Measurements from ENCODE around the gene ARHGEF12.

Gene ARHGEF12

GRCh38 chr11:120344302-120345004, 8.2 kb downstream of the ARHGEF12 start:
- DNase-seq: peak; percentile 12

DNA sequence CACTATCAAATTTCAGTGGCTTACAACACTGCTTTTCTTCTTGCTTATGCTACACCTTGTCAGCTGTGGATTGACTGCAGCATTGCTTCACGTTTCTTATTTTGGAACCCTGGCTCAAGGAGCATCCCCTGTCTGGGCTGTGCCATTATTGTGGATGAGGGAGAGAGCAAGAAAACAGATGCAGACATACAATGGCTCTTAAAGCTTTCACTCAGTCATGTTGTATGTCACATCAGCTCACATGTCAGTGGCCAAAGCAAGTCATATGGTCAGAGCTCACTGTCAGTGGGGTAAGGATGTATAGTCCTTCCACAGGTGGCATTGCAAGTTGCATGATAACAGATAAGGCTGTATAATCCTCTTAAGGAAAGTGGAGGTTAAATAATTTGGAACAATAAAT, 10.0 kb downstream of the ARHGEF12 start:
- DNase-seq: no peak

DNA sequence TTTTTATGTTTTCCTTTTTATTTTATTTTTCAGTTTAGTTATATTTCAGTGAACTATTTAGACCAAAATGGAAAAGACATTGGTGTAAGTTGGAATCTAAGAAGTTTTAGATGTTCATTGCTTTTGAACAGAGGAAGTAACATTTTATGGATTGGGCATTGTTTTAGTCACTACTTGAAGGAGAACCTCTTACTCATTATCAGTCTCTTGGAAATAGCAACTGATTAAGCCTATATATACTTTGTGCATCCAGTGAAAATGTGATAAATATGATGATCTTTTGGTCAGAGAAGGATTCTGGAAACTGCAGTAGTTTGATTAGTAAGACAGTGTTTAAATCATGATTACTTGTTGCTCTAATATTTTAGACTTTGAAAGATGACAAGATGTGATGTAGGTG, 14.4 kb downstream of the ARHGEF12 start:
- no peak for DNase-seq

DNA sequence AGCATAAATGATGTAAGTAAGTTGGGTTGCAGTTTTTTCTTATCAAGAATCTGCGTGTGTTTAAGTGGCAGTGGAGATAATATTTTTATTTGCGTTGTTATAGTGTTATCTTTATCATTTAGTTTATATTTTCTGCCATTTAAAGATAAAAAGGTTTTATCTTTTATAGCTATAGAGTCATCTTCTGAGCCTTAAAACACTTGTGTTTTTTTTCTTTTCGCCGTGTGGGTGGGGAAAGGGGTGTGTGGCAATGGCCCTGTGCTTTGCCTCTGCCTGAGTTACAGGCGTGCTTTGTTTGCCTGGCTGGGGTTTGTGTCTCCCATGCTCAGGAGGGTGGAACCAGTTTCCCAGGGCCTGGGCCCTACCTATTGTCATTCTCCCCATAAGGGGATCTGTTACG, 16.2 kb downstream of the ARHGEF12 start:
- DNase-seq: no peak

DNA sequence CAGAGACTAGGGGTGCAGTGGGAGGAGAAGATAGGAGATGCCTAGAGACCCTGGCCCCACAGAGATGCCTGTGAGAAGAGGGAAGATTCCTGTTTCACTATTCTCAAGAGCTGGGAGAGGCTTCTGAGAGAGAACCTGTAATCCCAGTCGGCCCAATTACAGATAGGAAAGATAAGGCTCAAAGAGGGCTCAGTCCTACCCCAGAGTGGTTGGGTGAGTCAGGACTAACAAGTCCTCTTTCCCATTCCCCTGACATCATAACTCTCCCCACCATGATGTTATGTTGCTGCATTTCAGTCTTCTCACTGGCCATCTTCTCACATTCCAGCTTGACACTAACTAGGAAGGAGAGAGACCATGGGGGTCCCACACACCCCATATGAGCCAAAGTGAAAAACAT, 17.9 kb downstream of the ARHGEF12 start:
- no peak for DNase-seq

DNA sequence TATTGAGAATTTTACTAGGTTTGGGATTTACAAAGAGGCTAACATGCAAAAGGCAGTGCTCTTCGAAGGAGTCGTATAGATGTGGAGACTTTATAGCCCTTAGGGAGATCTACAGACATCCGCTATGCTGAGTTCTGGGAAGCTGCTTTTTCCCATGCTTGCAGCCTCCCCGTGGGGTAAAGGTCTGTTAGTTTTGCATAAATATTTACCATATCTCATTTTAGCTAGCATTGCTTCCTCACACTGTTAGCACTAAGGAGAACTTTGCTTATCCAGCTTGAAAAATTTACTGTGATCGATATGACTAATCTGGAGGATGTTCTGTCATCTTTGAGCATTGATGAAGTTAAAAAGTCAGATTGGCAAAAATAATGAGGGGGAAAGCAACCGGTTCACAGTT, 18.6 kb downstream of the ARHGEF12 start:
- no peak for DNase-seq

GRCh38 chr11:120357620-120358019, 21.4 kb downstream of the ARHGEF12 start:
- DNase-seq: no peak

- no peak for DNase-seq
These were observed 22.5 kb downstream of the ARHGEF12 start for GRCh38 chr11:120358729-120359128.

- DNase-seq: no peak
These were observed 27.2 kb downstream of the ARHGEF12 start for GRCh38 chr11:120363436-120363835.

DNA sequence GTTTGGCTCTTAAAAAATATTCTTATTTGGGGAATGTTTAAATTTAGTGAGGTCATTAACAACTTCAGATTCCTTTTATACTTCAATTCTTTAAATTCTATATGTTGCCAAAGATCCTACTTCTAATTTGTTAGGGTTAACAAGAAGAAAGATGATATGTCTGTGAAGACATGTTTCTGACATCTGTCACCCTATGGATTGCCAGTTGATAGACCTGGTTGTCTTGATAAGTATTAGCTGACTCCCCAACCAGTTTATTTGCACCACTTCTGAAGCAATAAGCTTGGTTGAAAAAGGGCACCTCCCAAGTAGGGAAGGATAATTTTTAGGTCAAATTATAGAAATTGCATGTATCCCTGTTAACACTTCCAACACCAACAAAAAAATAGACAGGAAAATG, 29.3 kb downstream of the ARHGEF12 start:
- DNase-seq: no peak

DNA sequence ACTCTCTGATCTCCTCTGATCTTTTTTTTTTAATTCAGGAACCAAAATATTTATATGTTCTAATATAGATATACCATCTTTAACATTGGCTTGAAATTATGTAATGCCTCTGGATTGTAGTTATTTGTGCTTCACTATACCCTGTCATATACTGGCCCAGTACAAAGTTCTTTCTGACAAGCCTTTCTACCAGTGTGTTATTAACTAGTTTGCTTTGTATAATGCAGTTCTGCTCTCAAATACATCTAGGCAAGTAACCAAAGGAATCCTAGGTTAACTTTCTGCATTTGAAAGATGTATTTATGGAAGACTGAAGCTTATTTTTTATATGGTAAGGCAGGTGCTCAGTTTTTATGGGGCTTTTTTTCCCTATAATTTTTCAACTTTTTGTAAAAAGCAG, 36.1 kb downstream of the ARHGEF12 start:
- no peak for DNase-seq

GRCh38 chr11:120375076-120375475, 38.9 kb downstream of the ARHGEF12 start:
- DNase-seq: no peak

GRCh38 chr11:120376547-120377182, 40.5 kb downstream of the ARHGEF12 start:
- DNase-seq: no peak

- no peak for DNase-seq
These were observed 42.3 kb downstream of the ARHGEF12 start for GRCh38 chr11:120378474-120378873.

DNA sequence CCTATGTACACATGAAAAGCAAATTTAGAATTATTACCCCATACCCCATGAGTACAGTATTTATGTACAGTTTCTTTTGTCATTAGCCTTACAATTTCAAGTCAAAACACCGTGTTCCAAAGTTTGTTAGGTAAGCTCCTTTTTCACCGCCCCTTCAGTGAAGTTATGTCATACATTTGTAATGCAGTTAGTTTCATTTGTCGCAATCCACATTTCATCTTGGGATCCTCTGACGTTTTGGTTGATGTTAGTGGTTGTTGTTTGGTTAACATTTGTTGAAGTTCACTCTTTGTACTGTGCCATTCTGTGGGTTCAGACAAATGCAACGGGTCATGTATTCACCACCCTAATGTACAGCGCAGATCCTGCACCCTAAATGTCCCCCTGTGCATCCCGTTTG, 45.2 kb downstream of the ARHGEF12 start:
- DNase-seq: no peak

- no peak for DNase-seq
These were observed 47.4 kb downstream of the ARHGEF12 start for GRCh38 chr11:120383518-120384155.

GRCh38 chr11:120384476-120384875, 48.3 kb downstream of the ARHGEF12 start:
- DNase-seq: no peak

DNA sequence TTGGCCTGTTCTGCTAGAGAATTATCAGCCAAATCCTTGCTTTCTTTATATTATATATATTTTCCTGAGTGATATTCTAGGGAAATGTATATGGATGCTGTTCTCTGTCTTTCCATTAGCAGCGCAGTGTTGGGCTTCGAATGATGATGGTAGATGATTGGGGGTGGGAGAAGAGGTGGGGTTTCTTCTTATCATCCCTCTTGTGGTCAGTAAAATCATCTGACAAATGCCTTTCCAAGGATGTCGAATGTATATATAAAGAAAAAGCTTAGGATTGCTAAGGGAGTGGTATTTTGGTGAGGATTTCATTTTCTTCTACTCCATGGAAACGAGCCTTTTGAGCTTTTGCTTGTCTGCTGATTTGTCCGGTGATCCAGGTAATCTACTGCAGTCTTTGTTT, 48.9 kb downstream of the ARHGEF12 start:
- DNase-seq: no peak

DNA sequence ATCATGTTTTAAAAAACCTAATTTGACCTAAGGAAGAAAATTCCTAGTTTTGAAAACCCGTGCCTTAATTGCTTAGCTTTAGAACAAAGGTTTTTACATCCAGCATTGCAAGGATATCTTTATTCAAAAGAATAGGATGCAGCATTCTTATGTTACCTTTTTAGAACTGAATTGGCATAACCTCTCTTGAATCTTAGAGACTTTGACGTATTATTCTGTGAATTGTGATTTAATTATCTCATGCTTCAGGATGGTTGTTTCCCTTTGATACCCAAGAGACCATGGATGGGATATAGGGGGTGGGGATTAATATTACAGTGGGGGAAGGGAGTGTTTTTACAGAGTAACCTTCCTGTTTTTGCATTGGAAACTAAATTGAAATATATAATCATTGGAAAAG, 49.4 kb downstream of the ARHGEF12 start:
- DNase-seq: no peak

- DNase-seq: no peak
These were observed 50.1 kb downstream of the ARHGEF12 start for GRCh38 chr11:120386318-120386717.

- DNase-seq: no peak
These were observed 50.7 kb downstream of the ARHGEF12 start for GRCh38 chr11:120386774-120387371.

GRCh38 chr11:120388261-120388660, 52.0 kb downstream of the ARHGEF12 start:
- DNase-seq: no peak

- no peak for DNase-seq
These were observed 53.7 kb downstream of the ARHGEF12 start for GRCh38 chr11:120389693-120390584.
